Activated gamma-delta T cell (primary cell): ENCODE results near the gene SORBS2.

Source experiments
- DNase-seq: peaks from one replicate; lab custom pipeline; 2025; lab: John Stamatoyannopoulos, UW

The SORBS2 gene

DNA sequence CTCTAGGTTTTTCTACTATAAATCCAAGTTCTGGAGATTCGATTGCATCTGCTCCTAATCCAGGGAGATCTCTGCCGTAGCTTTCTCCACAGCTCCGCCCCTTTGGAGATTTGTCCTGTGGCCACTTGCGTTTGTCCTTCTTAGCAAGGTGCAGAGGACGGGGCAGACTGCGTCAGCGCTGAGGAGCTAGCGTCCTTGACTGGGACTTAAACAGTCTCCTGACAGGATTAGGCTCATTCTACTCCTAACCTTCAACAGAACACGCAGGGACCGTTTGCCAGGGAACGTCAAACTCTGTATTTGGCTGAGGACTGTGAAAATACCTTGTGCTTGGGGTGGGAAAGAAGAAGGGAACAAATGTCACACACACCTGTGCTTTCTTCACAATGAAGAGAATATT is 38.6 kb downstream of the SORBS2 start:
- DNase-seq = no peak

DNA sequence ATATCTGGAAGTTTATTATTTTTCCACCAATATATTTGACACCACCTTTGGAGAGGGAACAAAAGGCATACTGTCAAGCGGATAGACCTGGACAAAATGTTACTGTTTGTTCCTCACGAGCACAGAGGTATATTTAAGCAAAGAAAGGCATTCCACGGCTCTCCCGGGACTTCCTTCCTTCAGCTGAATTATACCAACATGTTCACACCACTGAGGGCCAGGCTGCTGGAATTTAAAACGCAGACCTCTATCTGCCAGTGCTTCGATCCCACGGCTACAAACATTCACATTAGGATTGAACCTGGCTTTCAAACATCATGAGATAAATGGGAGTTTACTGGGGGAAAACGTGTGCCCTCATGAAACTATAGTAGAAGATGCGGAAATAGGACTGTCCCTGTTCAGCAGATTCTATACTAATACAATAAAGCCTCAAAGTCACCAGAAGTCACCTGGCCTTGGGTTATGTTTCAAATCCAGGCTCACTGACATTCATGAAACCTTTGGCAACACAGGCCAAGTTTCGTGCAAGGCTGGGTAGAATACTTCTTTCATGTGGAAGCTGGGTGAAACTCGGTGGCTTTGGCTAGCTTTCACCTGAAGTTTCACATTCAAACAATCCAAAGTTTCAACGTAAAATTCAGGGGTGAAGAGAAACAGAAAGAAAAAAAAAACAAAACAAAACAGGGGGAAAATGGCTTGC is 39.5 kb downstream of the SORBS2 start:
- no peak for DNase-seq

DNA sequence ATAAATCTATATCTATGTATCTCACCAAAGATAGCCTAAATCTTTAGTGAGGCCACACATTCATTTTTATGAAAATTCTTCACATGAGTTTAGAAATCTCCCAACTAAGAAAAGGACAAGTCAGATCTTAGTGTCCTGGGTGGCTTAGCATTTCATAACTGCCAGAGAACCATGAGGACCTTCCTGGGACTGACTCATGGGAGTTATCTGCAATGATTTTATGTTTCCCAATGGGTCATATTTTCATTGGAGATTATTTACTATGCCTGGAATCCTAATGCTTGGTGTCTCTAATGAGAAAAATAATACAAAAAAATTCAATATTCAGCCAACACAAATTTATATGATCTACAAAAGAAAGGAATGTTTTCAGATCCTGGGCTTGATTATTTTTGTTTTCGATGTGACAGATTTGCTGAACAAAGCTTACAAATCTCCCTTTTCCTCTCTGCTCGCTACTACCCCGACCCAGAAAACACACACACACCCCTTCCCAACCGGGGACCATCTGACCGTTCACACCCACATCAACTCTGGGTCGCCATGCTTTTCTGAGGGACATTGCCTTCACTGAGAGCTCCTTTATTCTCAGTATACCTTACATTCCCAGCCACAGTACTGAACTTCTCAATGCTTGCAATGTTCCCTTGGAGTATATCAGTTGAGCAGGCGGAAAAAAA is 40.1 kb downstream of the SORBS2 start:
- no peak for DNase-seq

- no peak for DNase-seq
Observed at GRCh38 chr4:185767528-185767927, 44.5 kb downstream of the SORBS2 start.

DNA sequence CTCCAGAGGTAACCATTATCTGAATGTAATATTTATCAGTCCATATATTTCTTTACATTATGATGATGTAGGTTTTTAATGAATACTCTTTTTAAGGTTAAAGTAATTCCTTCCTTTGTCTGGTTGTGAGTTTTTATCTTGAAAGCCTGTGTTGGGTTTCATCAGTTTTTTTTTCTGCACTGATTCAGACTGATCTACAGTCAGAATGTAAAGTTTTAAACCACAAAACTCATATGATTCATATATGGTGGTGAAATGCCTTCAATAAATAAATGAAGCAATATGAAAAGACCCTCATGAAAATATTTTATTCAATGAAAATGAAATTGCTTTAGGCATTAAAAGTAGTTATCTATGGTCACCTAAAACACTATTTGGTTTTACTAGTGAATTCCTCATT is 47.1 kb downstream of the SORBS2 start:
- DNase-seq = no peak

DNA sequence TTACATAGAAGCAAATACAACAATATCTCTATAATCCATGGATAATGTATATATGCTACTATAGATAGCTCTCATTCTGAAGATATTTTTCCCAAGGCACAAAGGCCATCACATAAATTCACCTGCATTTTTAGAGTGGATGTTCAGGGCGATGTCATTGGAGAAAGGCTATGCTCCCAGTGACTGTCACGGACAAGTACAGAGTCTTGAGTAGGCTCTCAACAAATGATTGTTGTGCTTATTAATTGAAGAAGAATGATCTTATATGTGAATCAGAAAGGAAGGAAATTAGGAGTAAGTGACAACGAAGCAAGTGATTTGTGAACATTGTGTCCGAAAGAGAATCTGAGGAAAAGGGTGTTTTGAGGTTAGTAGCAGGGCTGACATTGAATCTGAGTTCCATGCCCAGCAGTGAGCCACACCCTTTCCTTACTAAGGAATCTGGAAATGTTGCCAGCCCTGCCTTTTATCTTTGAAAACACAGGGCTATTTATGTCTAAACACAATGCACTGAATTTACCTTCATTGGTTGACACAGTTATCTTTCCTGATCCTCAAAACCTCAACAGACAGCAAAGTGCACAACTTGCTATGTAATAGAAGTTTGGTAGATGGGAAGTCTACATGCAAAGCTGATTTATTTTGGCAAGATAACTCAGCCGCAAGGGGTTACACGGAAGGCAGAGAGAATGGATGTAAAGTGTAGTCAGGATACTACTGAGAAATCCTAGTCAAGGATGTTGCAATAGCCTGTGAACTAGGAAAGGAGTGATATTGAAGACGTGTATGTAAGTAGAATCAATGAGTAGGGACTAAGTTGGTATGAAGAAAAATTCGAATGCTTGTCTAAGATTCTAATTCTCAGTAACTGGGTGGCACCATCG is 50.4 kb downstream of the SORBS2 start:
- DNase-seq = no peak

DNA sequence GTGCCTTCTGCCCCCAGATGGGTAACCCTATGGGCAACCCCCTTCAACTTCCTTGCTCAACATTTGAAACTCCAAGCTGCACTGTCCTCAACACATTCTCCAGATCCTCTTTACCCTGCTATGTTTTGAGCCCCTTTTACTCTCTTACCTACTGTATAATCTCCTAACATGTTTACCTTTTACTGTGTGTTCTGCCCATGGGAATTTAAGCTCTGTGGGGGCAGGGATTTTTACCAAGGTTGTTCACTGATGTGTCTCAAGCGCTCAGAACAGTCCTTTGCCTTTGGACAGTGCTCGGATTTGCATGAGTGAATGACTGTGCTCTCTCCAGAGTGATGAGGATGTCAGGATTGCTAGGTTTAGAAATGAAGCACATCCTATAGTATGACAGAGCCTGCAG is 53.2 kb downstream of the SORBS2 start:
- DNase-seq = no peak

GRCh38 chr4:185755451-185755850 is 56.5 kb downstream of the SORBS2 start:
- DNase-seq = no peak

GRCh38 chr4:185754961-185755360 is 57.0 kb downstream of the SORBS2 start:
- DNase-seq = no peak

DNA sequence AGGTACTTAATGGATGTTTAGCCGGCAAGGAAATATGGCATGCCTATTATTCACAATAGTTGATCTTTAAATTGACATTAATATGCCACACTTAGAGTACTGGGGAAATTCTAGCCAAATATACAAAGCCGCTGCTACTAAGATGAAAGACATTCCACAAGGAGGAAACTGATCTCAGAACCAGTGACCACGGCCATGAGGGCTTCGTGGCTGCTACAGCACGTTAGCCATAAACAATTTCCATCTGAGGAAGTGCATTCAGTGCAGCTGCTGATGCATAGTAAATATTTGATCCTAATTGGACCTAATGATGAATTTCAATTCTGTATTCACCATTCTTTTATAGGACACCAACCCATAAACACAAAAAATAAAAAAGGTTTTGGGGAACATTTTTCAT is 59.1 kb downstream of the SORBS2 start:
- no peak for DNase-seq

GRCh38 chr4:185749858-185750257 is 62.1 kb downstream of the SORBS2 start:
- DNase-seq = no peak

DNA sequence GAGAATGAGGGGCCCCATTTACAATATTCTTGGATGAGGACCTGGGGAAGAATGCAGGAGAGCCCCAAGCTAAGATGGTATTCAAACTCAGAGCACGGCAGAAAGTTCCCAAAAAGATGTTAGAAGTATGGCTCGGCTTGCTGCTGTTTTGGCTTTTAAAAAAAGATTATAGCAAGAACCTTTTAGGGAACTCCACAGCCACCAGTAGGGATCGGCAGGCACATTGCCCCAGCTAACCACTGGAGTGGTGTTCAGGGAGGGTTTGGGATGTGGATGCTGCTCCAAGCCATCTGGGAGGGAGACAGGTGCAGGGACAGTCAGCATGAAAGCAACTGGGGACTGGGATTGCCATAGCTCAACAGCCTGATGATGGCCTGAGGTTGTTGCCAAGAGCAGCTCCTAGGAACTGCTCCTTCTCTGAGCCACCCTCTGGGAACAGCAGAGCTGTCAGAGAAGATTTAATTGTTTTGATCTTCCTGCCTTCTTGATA is 63.0 kb downstream of the SORBS2 start:
- DNase-seq = no peak

- no peak for DNase-seq
Observed at GRCh38 chr4:185745891-185746290, 66.1 kb downstream of the SORBS2 start.

DNA sequence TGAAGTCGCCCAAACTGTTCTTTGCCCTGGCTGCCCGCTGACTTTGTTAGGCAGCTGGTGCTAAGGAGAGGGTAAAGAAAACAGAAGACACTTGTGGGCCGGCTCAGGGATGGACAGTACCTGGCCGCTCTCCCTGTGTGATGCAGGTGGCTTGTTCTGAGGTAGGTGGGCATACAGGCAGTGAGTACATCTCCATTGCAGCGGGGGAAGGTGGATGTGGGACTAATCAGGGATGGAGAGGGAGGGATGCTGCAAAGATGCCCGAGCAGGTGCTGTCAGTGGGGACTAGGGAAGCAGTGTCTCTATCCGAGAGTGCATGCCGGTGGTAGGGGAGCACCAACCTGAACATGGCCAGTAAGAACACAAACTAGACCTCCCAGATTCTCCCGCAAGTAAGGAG is 67.0 kb downstream of the SORBS2 start:
- DNase-seq = no peak

DNA sequence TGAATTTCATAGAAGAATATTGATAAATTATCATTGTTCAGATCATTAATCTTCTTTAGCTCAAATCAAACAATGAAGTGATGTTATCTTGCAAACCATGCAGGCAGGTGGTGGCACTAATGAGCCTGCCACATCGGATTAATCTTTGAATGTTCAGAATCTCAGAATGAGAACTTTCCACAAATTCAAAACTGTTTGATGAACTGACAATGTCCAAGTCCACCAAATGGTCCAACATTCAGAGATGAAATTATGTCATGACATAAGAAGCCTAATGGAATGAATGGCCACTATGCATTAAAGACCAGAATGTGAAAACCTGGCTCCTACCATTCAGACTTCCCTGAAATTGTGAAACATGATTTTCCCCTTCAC is 67.5 kb downstream of the SORBS2 start:
- no peak for DNase-seq

- no peak for DNase-seq
Observed at GRCh38 chr4:185743722-185744487, 68.1 kb downstream of the SORBS2 start.

GRCh38 chr4:185742766-185743165 is 69.2 kb downstream of the SORBS2 start:
- DNase-seq = no peak

DNA sequence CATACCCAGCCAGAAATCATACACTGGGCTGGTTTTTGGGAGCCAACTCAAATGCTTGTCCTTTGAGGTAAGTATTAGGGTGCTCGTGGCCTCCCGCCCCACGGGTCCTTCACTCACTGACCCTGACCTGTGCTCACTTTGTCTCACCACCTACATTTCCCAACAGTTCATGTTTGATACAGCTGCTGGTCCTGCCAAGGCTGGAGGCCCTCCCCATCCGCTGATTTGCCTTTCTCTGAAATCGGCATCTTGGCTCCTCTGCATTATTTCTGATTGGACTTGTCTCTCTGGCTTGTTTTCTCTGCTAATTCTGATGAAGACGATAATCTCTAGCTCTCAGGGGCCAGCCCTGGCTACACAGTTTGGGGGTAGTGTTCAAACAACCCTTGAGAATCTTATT is 70.2 kb downstream of the SORBS2 start:
- DNase-seq = no peak

GRCh38 chr4:185740471-185740873 is 71.5 kb downstream of the SORBS2 start:
- no peak for DNase-seq

GRCh38 chr4:185738820-185739219 is 73.2 kb downstream of the SORBS2 start:
- no peak for DNase-seq

- no peak for DNase-seq
Observed at GRCh38 chr4:185738038-185738552, 73.9 kb downstream of the SORBS2 start.
